ENCODE data around the gene IYD. TPM values are rescaled to one million over a fixed set of nuclear protein-coding genes. Genes with fewer than 3 reads are reported as not detected.

IYD gene
- total and polyA plus RNA-seq, 10 donors, result not detected

DNA sequence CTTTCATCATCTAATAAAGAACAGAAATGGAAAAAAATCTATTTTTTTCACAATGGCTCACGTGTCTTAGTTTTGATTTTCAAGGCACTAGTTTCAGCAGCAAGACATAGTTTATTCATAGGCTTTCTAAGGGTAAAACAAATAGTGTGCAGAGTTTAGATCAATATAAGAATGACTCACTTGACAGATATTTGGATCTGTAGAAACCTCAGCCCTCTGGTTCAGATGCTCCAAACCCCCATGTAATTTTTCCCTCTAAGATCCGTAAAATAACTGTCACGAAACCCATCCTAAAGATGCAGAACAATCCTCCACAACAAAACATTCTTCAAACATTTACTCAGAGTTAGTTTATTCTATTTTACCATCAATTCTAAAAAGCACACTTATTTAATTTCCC is 43.4 kb downstream of the IYD start:
- DNase-seq, result no peak
- intact Hi-C loops (cut with DNase I; ENCODE audit: low total_unique reads), result loop anchor here (10.0 kb wide), 1 partner anchor 193 kb away; no protein-coding TSS in a partner anchor
- Histone ChIP-seq H3K4me3 (no peak overlapping the region), H3K9me3 (no peaks in the 10 kb centered on the region), H3K27ac (no peak overlapping the region), H3K36me3 (no peaks in the 10 kb centered on the region), H3K4me1 (peaks cover 14 to 32% (median 21%) of the 10 kb centered on the region in 6 donors), H3K27me3 (replicated peaks in 1 of 7) (peaks cover 0 to 8% (median 0%) of the 10 kb centered on the region in 7 donors)
- 87 to 93% (median 90%) methylated on average over 3 of the region's 3 CpGs for WGBS, 5 donors
- TF ChIP-seq POLR2AphosphoS5 (IDR thresholded peaks at IDR 0.05) (no peak), CTCF (IDR thresholded peaks at IDR 0.05 in 8 of 11, conservative IDR thresholded peaks at IDR 0.05 in 3 of 11) (no peak), POLR2A (IDR thresholded peaks at IDR 0.05) (no peak)

- no peak overlapping the region for H3K27ac ChIP-seq
- intact Hi-C loops (cut with DNase I; ENCODE audit: low total_unique reads), result loop anchor here (10.0 kb wide), 1 partner anchor 192 kb away; no protein-coding TSS in a partner anchor
- WGBS, 5 donors, result 45 to 73% (median 59%) methylated on average over 4 of the region's 4 CpGs
- TF ChIP-seq CTCF (IDR thresholded peaks at IDR 0.05 in 8 of 11, conservative IDR thresholded peaks at IDR 0.05 in 3 of 11), result no peak
- TF ChIP-seq POLR2AphosphoS5 (IDR thresholded peaks at IDR 0.05), result no peak
- no peak for TF ChIP-seq POLR2A (IDR thresholded peaks at IDR 0.05)
- no peaks in the 10 kb centered on the region for H3K27me3 ChIP-seq (replicated peaks in 1 of 7)
- no peaks in the 10 kb centered on the region for H3K36me3 ChIP-seq
- H3K4me1 ChIP-seq, result peaks cover 14 to 35% (median 22%) of the 10 kb centered on the region in 6 donors
- no peak for DNase-seq
- H3K4me3 ChIP-seq, result no peak overlapping the region
- no peaks in the 10 kb centered on the region for H3K9me3 ChIP-seq
Measured at GRCh38 chr6:150413198-150413597, 44.4 kb downstream of the IYD start.

GRCh38 chr6:150413781-150414281 is 45.0 kb downstream of the IYD start:
- peaks cover 14 to 36% (median 24%) of the 10 kb centered on the region in 6 donors for H3K4me1 ChIP-seq
- H3K27me3 ChIP-seq (replicated peaks in 1 of 7), result no peaks in the 10 kb centered on the region
- H3K9me3 ChIP-seq, result no peaks in the 10 kb centered on the region
- H3K4me3 ChIP-seq, result no peak overlapping the region
- 82 to 89% (median 85%) methylated on average over 3 of the region's 3 CpGs for WGBS, 5 donors
- no peaks in the 10 kb centered on the region for H3K36me3 ChIP-seq
- DNase-seq, result no peak
- no peak overlapping the region for H3K27ac ChIP-seq
- no peak for TF ChIP-seq CTCF (IDR thresholded peaks at IDR 0.05 in 8 of 11, conservative IDR thresholded peaks at IDR 0.05 in 3 of 11)
- TF ChIP-seq POLR2A (IDR thresholded peaks at IDR 0.05), result no peak
- TF ChIP-seq POLR2AphosphoS5 (IDR thresholded peaks at IDR 0.05), result no peak
- intact Hi-C loops (cut with DNase I; ENCODE audit: low total_unique reads), result loop anchor here (10.0 kb wide), 1 partner anchor 191 kb away; no protein-coding TSS in a partner anchor

DNA sequence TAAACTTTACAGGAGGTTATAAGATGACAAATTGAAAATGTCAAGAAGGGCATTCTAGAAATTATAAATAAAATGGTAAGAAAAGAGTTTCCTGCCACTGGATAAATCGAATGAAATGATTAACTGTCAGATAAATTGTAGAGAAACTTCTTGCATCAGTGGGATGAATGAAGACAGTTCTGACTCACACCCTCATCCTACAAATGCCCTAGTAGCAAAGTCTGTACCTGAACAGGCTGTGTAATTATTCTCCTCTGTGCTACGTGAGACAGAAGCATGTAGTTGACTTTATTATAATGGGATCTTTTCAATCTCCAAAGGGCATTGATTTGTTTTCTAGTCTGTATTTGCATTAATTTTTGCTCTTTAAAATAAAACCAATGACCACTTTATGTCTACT is 47.3 kb downstream of the IYD start:
- Histone ChIP-seq H3K9me3 (no peaks in the 10 kb centered on the region), H3K4me3 (no peak overlapping the region), H3K27me3 (replicated peaks in 1 of 7) (no peaks in the 10 kb centered on the region), H3K36me3 (no peaks in the 10 kb centered on the region), H3K27ac (no peak overlapping the region), H3K4me1 (peaks cover 0 to 23% (median 12%) of the 10 kb centered on the region in 6 donors)
- TF ChIP-seq POLR2A (IDR thresholded peaks at IDR 0.05) (no peak), CTCF (IDR thresholded peaks at IDR 0.05 in 8 of 11, conservative IDR thresholded peaks at IDR 0.05 in 3 of 11) (no peak), POLR2AphosphoS5 (IDR thresholded peaks at IDR 0.05) (no peak)
- DNase-seq, result no peak
- 57 to 85% (median 64%) methylated on average over 2 of the region's 2 CpGs for WGBS, 5 donors
- intact Hi-C loops (cut with DNase I; ENCODE audit: low total_unique reads), result loop anchor here (10.0 kb wide), 1 partner anchor 189 kb away; no protein-coding TSS in a partner anchor
